Rectal smooth muscle tissue (tissue), 1 donor: Measurements from ENCODE around the gene KLF11.

Experiments used
- H3K27ac ChIP-seq: one replicate; pipeline ENCODE4 v1.7.0; 2013; ENCODE audit warnings: low read depth, low read length, inconsistent platforms
- H3K27me3 ChIP-seq: one replicate; pipeline ENCODE4 v1.7.0; 2013; ENCODE audit warnings: low read length; ENCODE audit not compliant: control insufficient read depth, insufficient read depth
- H3K36me3 ChIP-seq: one replicate; pipeline ENCODE4 v1.7.0; 2013; ENCODE audit warnings: low read length; ENCODE audit not compliant: control insufficient read depth, insufficient read depth
- H3K4me1 ChIP-seq: one replicate; pipeline ENCODE4 v1.7.0; 2013; ENCODE audit warnings: low read length; ENCODE audit not compliant: control insufficient read depth, insufficient read depth
- H3K4me3 ChIP-seq: one replicate; pipeline ENCODE4 v1.7.0; 2013; ENCODE audit warnings: low read length
- H3K9ac ChIP-seq: one replicate; pipeline ENCODE4 v1.7.0; 2013; ENCODE audit warnings: low read length

KLF11 gene

GRCh38 chr2:10043256-10043905 is at the start of gene KLF11:
TSS of gene KLF11 (plus strand) at chr2:10043550. CDS start at chr2:10043717, 167 bp downstream.
- peak within 1 kb of the TSS; percentile 77 for H3K9ac ChIP-seq
- H3K4me1 ChIP-seq: peaks cover 37% of the 10 kb centered on the region
- H3K27ac ChIP-seq: peak within 1 kb of the TSS; percentile 97
- H3K27me3 ChIP-seq: no peaks in the 10 kb centered on the region
- H3K4me3 ChIP-seq: peak within 1 kb of the TSS; percentile 80
- H3K36me3 ChIP-seq: peaks cover 13% of the 10 kb centered on the region

GRCh38 chr2:9994462-9994861 is 48.9 kb upstream of the KLF11 start:
- Histone ChIP-seq H3K9ac (no peak overlapping the region), H3K27me3 (no peaks in the 10 kb centered on the region), H3K4me1 (no peaks in the 10 kb centered on the region), H3K36me3 (no peaks in the 10 kb centered on the region), H3K27ac (no peak overlapping the region), H3K4me3 (no peak overlapping the region)

GRCh38 chr2:9995059-9995458 is 48.3 kb upstream of the KLF11 start:
- H3K27me3 ChIP-seq: no peaks in the 10 kb centered on the region
- H3K27ac ChIP-seq: no peak overlapping the region
- no peaks in the 10 kb centered on the region for H3K4me1 ChIP-seq
- no peak overlapping the region for H3K9ac ChIP-seq
- H3K36me3 ChIP-seq: no peaks in the 10 kb centered on the region
- H3K4me3 ChIP-seq: no peak overlapping the region

- Histone ChIP-seq H3K4me3 (no peak overlapping the region), H3K27me3 (no peaks in the 10 kb centered on the region), H3K9ac (no peak overlapping the region), H3K36me3 (no peaks in the 10 kb centered on the region), H3K27ac (no peak overlapping the region), H3K4me1 (no peaks in the 10 kb centered on the region)
These were observed 47.0 kb upstream of the KLF11 start for GRCh38 chr2:9996321-9996720.

GRCh38 chr2:9997936-9998335 is 45.4 kb upstream of the KLF11 start:
- no peak overlapping the region for H3K4me3 ChIP-seq
- no peaks in the 10 kb centered on the region for H3K4me1 ChIP-seq
- no peaks in the 10 kb centered on the region for H3K27me3 ChIP-seq
- H3K27ac ChIP-seq: no peak overlapping the region
- no peak overlapping the region for H3K9ac ChIP-seq
- H3K36me3 ChIP-seq: no peaks in the 10 kb centered on the region

GRCh38 chr2:9998916-9999654 is 44.3 kb upstream of the KLF11 start:
- H3K27me3 ChIP-seq: no peaks in the 10 kb centered on the region
- no peak overlapping the region for H3K4me3 ChIP-seq
- H3K36me3 ChIP-seq: no peaks in the 10 kb centered on the region
- H3K4me1 ChIP-seq: no peaks in the 10 kb centered on the region
- H3K27ac ChIP-seq: no peak overlapping the region
- H3K9ac ChIP-seq: no peak overlapping the region

GRCh38 chr2:9999693-10000092 is 43.7 kb upstream of the KLF11 start:
- no peak overlapping the region for H3K27ac ChIP-seq
- H3K4me1 ChIP-seq: no peaks in the 10 kb centered on the region
- no peak overlapping the region for H3K4me3 ChIP-seq
- no peak overlapping the region for H3K9ac ChIP-seq
- no peaks in the 10 kb centered on the region for H3K27me3 ChIP-seq
- no peaks in the 10 kb centered on the region for H3K36me3 ChIP-seq

- Histone ChIP-seq H3K4me1 (no peaks in the 10 kb centered on the region), H3K36me3 (no peaks in the 10 kb centered on the region), H3K4me3 (no peak overlapping the region)
These were observed 42.8 kb upstream of the KLF11 start for GRCh38 chr2:10000541-10000940.

GRCh38 chr2:10001586-10001985 is 41.8 kb upstream of the KLF11 start:
- Histone ChIP-seq H3K9ac (no peak overlapping the region), H3K4me3 (no peak overlapping the region), H3K4me1 (peaks cover 1% of the 10 kb centered on the region), H3K27me3 (no peaks in the 10 kb centered on the region), H3K27ac (no peak overlapping the region), H3K36me3 (no peaks in the 10 kb centered on the region)

More at GRCh38 chr2:10000541-10000940, 42.8 kb upstream of the KLF11 start:
- Histone ChIP-seq H3K27ac (no peak overlapping the region), H3K27me3 (no peaks in the 10 kb centered on the region), H3K9ac (no peak overlapping the region)

GRCh38 chr2:10002109-10002508 is 41.2 kb upstream of the KLF11 start:
- H3K27ac ChIP-seq: no peak overlapping the region
- H3K4me1 ChIP-seq: peaks cover 6% of the 10 kb centered on the region
- no peaks in the 10 kb centered on the region for H3K27me3 ChIP-seq

GRCh38 chr2:10002681-10003080 is 40.7 kb upstream of the KLF11 start:
- H3K27ac ChIP-seq: no peak overlapping the region

More at GRCh38 chr2:10002109-10002508, 41.2 kb upstream of the KLF11 start:
- H3K9ac ChIP-seq: no peak overlapping the region
- H3K36me3 ChIP-seq: no peaks in the 10 kb centered on the region
- H3K4me3 ChIP-seq: no peak overlapping the region

GRCh38 chr2:10003206-10004125 is 39.9 kb upstream of the KLF11 start:
- Histone ChIP-seq H3K4me3 (no peak overlapping the region), H3K36me3 (no peaks in the 10 kb centered on the region), H3K27me3 (no peaks in the 10 kb centered on the region), H3K27ac (no peak overlapping the region), H3K9ac (no peak overlapping the region), H3K4me1 (peaks cover 14% of the 10 kb centered on the region)

More at GRCh38 chr2:10002681-10003080, 40.7 kb upstream of the KLF11 start:
- no peaks in the 10 kb centered on the region for H3K27me3 ChIP-seq
- H3K9ac ChIP-seq: no peak overlapping the region
- H3K36me3 ChIP-seq: no peaks in the 10 kb centered on the region
- peaks cover 9% of the 10 kb centered on the region for H3K4me1 ChIP-seq
- no peak overlapping the region for H3K4me3 ChIP-seq
